MCF 10A (cell line): Measurements from ENCODE around the gene FLRT1. TPM values are rescaled to one million over a fixed set of nuclear protein-coding genes. Genes with fewer than 3 reads are reported as not detected.

Source experiments
- BruUV-seq: library from RNA; stranded (reverse); fragments of 400-500 nt; replicated peaks from 2 replicates; lab custom pipeline; 2021; lab: Mats Ljungman, UMichigan
- CTCF ChIA-PET: fragments of 300-600 bp; sonication (Branson Sonifier 250); formaldehyde crosslinking; extraction: SDS; loops from one replicate; lab custom pipeline; 2021; ENCODE audit warnings: antibody characterized with exemption, inconsistent platforms; lab: Yijun Ruan, JAX
- POLR2A ChIA-PET: fragments of 300-600, 350-650 bp; sonication (Branson Sonifier 250); formaldehyde crosslinking; extraction: SDS; loops from one replicate; lab custom pipeline; 2020; ENCODE audit warnings: antibody characterized with exemption, inconsistent platforms; lab: Yijun Ruan, JAX
- DNase-seq: peaks from one replicate; pipeline ENCODE4 v3.0.0-alpha.2; 2018; ENCODE audit not compliant: unreplicated experiment
- H3K27ac Mint-ChIP-seq: one replicate; pipeline ENCODE4 v1.8.0; 2022; ENCODE audit warnings: mild to moderate bottlenecking, low read depth, mixed read lengths; ENCODE audit not compliant: unreplicated experiment
- H3K27me3 Mint-ChIP-seq: one replicate; pipeline ENCODE4 v1.8.0; 2022; ENCODE audit warnings: mixed read lengths; ENCODE audit not compliant: insufficient read depth, unreplicated experiment
- H3K36me3 Mint-ChIP-seq: one replicate; pipeline ENCODE4 v1.8.0; 2022; ENCODE audit warnings: mild to moderate bottlenecking, moderate library complexity, mixed read lengths; ENCODE audit not compliant: insufficient read depth, unreplicated experiment
- H3K4me1 Mint-ChIP-seq: one replicate; pipeline ENCODE4 v1.8.0; 2022; ENCODE audit warnings: mixed read lengths; ENCODE audit not compliant: insufficient read depth, unreplicated experiment
- H3K4me3 Mint-ChIP-seq: one replicate; pipeline ENCODE4 v1.8.0; 2022; ENCODE audit warnings: mild to moderate bottlenecking, moderate library complexity, mixed read lengths; ENCODE audit not compliant: unreplicated experiment
- H3K9me3 Mint-ChIP-seq: one replicate; pipeline ENCODE4 v1.8.0; 2022; ENCODE audit warnings: mixed read lengths; ENCODE audit not compliant: unreplicated experiment
- intact Hi-C: fragments of 100-400 bp; cut with micrococcal nuclease; formaldehyde crosslinking; loops from 2 replicates; pipeline ENCODE4 v1.14.1; 2022
- total RNA-seq: library from RNA; stranded (reverse); gene quantifications from 2 replicates; pipeline ENCODE4 v1.2.3, GENCODE V29; 2022
- TF ChIP-seq, protein P1 (sequence below): fragments of 200-600 bp; IDR thresholded peaks from one replicate; pipeline ENCODE4 v1.8.0; 2022; ENCODE audit warnings: antibody characterized with exemption, mild to moderate bottlenecking; ENCODE audit not compliant: unreplicated experiment

Gene FLRT1
- total RNA-seq, 1 experiment from 2014 or later, result 2.7 TPM

DNA sequence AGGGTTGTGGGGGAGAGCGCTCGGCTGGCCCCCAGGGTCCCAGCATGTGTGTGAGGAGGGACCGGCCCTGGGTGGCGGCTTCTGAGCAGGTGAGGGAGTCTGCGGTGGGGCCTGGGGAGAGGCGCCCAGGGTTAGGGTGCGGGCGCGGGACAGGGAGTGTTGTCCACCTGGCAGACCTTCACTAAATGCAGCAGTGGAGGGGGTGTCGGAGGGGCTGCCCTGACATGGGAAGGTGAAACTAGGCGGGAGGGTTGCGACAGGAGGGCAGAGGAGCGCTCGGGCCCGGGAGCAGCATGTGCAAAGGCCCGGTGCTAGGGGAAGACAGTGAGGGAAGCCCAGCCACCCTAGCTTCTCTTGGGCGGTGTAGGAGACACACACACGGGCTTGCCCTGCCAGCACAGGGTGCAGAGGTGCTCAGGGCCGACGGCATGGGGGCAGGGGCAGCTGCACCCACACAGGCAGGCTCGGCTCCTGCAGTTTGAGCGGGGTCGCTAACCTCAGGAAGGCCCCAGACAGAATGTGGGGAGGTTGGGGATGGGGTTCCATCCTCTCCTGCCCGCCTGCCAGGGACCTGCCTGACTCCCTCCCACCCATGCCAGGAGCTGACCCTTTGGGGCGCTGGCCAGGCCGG, 27.3 kb upstream of the FLRT1 start:
- Mint-ChIP-seq H3K9me3 (no peaks in the 10 kb centered on the region), H3K4me1 (peaks cover 7% of the 10 kb centered on the region), H3K36me3 (peaks cover 6% of the 10 kb centered on the region), H3K27me3 (no peaks in the 10 kb centered on the region), H3K4me3 (no peak overlapping the region), H3K27ac (no peak overlapping the region)
- ChIA-PET POLR2A (interaction anchor here (1.2 kb wide), 1 partner anchor 32 kb away, joined by 4 read pairs; no protein-coding TSS in a partner anchor), CTCF (no interaction called here)
- TF ChIP-seq, protein P1, sequence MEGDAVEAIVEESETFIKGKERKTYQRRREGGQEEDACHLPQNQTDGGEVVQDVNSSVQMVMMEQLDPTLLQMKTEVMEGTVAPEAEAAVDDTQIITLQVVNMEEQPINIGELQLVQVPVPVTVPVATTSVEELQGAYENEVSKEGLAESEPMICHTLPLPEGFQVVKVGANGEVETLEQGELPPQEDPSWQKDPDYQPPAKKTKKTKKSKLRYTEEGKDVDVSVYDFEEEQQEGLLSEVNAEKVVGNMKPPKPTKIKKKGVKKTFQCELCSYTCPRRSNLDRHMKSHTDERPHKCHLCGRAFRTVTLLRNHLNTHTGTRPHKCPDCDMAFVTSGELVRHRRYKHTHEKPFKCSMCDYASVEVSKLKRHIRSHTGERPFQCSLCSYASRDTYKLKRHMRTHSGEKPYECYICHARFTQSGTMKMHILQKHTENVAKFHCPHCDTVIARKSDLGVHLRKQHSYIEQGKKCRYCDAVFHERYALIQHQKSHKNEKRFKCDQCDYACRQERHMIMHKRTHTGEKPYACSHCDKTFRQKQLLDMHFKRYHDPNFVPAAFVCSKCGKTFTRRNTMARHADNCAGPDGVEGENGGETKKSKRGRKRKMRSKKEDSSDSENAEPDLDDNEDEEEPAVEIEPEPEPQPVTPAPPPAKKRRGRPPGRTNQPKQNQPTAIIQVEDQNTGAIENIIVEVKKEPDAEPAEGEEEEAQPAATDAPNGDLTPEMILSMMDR, result no peak
- DNase-seq, result no peak
- intact Hi-C loops, result no loop called here
- BruUV-seq, result no TSS peak

DNA sequence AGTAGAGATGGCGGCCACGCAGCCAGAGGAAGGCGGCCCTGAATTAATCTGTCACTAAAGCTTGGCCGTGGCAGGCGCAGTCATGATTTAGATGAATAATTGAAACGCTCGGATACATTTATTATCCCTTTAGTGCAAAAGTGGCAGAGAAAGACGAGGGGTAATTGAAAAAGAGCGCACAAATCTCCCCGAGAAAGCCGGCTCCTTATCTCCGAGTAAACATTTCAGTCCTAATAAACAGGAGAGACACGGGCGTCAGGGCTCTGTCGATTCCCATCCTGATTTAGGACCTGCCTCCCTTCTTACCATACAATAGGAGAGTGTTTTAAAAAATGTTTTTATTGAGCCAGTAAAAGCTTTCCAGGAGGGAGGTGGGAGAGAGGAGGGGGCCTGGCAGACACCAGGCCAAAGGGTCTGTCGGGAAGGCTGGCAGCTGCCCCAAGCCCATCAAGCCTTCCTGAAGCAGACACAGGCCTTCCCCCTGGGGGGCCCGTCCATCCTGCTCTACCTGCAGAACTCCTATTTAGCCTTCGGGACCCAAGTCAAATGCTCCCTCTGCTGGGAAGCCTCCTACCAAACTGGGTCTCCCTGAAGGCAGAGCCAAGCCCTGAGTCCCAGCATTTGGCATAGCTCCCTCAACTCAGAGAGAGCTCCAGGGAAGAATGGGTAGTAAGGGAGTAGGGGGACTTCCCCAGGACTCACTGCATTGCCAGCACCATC, 26.7 kb upstream of the FLRT1 start:
- no TSS peak for BruUV-seq
- CTCF ChIA-PET, result interaction anchor here (0.6 kb wide), 1 partner anchor 147 kb away, joined by 3 read pairs; no protein-coding TSS in a partner anchor
- intact Hi-C loops, result no loop called here

DNA sequence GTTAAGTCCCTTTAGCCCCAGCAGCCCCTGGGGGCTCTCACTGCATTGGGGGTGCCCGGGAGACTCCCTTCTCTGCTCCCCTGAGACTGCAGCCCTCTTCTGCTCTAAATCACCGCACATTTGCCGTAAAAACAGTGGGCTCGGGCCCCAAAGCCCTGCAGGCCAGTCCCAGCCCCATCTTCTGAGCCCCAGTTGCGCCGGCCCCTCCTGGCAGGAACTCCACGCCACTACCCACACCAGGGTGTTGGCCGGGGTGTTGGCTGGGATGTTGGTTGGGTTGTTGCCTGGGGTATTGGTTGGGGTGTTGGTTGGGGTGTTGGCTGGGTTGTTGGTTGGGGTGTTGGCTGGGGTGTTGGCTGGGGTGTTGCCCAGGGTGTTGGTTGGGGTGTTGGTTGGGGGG, 26.0 kb upstream of the FLRT1 start:
- intact Hi-C loops, result no loop called here
- ChIA-PET CTCF (no interaction called here), POLR2A (no interaction called here)
- Mint-ChIP-seq H3K4me1 (peaks cover 7% of the 10 kb centered on the region), H3K4me3 (no peak overlapping the region), H3K27me3 (no peaks in the 10 kb centered on the region), H3K36me3 (peaks cover 6% of the 10 kb centered on the region), H3K9me3 (no peaks in the 10 kb centered on the region), H3K27ac (no peak overlapping the region)
- DNase-seq, result no peak
- BruUV-seq, result no TSS peak
- TF ChIP-seq, protein P1, result no peak

More for the DNA sequence above, 26.7 kb upstream of the FLRT1 start:
- H3K27ac Mint-ChIP-seq, result no peak overlapping the region
- H3K36me3 Mint-ChIP-seq, result peaks cover 6% of the 10 kb centered on the region
- POLR2A ChIA-PET, result no interaction called here
- peaks cover 7% of the 10 kb centered on the region for H3K4me1 Mint-ChIP-seq
- H3K27me3 Mint-ChIP-seq, result no peaks in the 10 kb centered on the region
- no peaks in the 10 kb centered on the region for H3K9me3 Mint-ChIP-seq
- no peak for DNase-seq
- H3K4me3 Mint-ChIP-seq, result no peak overlapping the region
- TF ChIP-seq, protein P1, result no peak

DNA sequence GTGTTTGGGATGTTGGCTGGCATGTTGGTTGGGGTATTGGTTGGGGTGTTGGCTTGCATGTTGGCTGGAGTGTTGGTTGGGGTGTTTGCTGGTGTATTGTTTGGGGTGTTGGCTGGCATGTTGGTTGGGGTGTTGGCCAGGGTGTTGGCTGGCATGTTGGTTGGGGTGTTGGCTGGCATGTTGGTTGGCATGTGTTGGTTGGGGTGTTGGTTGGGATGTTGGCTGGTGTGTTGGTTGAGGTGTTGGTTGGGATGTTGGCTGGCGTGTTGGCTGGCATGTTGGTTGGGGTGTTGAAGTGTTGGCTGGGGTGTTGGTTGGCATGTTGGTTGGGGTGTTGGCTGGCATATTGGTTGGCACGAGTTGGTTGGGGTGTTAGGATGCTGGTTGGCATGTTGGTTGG, 24.9 kb upstream of the FLRT1 start:
- no TSS peak for BruUV-seq
- CTCF ChIA-PET, result interaction anchor here (0.5 to 0.6 kb wide), 2 partner anchors 142 to 556 kb away, joined by 3 to 4 read pairs; no protein-coding TSS in a partner anchor
- Mint-ChIP-seq H3K27me3 (no peaks in the 10 kb centered on the region), H3K27ac (no peak overlapping the region), H3K4me3 (no peak overlapping the region), H3K4me1 (peaks cover 7% of the 10 kb centered on the region), H3K9me3 (no peaks in the 10 kb centered on the region), H3K36me3 (peaks cover 6% of the 10 kb centered on the region)
- POLR2A ChIA-PET, result no interaction called here
- no peak for DNase-seq
- TF ChIP-seq, protein P1, result no peak
- intact Hi-C loops, result no loop called here
